ENCODE results near the gene KLRC1. TPM values are rescaled to one million over a fixed set of nuclear protein-coding genes. Genes with fewer than 3 reads are reported as not detected.

Gene KLRC1
- polyA plus RNA-seq, 2 of the 4 experiments (the other 2 are of a cell fraction): not detected

- H3K4me1 ChIP-seq: no peaks in the 10 kb centered on the region
- ChIA-PET CTCF (interaction anchor here (0.9 kb wide), 1 partner anchor 1078 kb away, joined by 3 read pairs; no protein-coding TSS in a partner anchor), POLR2A (no interaction called here)
- TF ChIP-seq HOXB5 (CRISPR knock-in tag; IDR thresholded peaks at IDR 0.05) (no peak), TFCP2L1 (CRISPR knock-in tag; IDR thresholded peaks at IDR 0.05) (no peak), CBX8 (IDR thresholded peaks at IDR 0.05) (no peak), JUN (IDR thresholded peaks at IDR 0.05) (no peak), FOSB (CRISPR knock-in tag; IDR thresholded peaks at IDR 0.05) (no peak), ZNF302 (CRISPR knock-in tag; IDR thresholded peaks at IDR 0.05) (no peak), RARB (CRISPR knock-in tag; IDR thresholded peaks at IDR 0.05) (no peak), EHF (CRISPR knock-in tag; IDR thresholded peaks at IDR 0.05) (no peak), HES2 (IDR thresholded peaks at IDR 0.05) (no peak), MAZ (IDR thresholded peaks at IDR 0.05; ENCODE audit: borderline replicate concordance, low read depth, low read length) (no peak)
- 4% methylated on average over 1 of the region's 1 CpG for WGBS (ENCODE audit: missing lambda C conversion rate)
- H3K4me2 ChIP-seq: no peak within 1 kb of the TSS
- no peak within 1 kb of the TSS for H3K27ac ChIP-seq
- peaks cover 5% of the 10 kb centered on the region; the same call in 1 of the 3 replicates for H3K9me3 ChIP-seq
- no peak within 1 kb of the TSS for H3K4me3 ChIP-seq
- DNase-seq (ENCODE audit: low read depth in 1 of 2, low spot score in 1 of 2) (no peak), ATAC-seq (no peak), FAIRE-seq (no peak)
These were observed 43.8 kb downstream of the KLRC1 start, which contains the start of gene KLRC4 for GRCh38 chr12:10409392-10409791. TSS of gene KLRC4 (minus strand) at chr12:10409757. CDS start at chr12:10409575, 182 bp downstream.

GRCh38 chr12:10408842-10409241, 44.3 kb downstream of the KLRC1 start:
- H3K4me1 ChIP-seq: no peaks in the 10 kb centered on the region
- no peak for TF ChIP-seq JUNB (IDR thresholded peaks at IDR 0.05)
- TF ChIP-seq NR3C1 (IDR thresholded peaks at IDR 0.05): no peak
- no peak for TF ChIP-seq CBX2 (IDR thresholded peaks at IDR 0.05; ENCODE audit: borderline replicate concordance, low read depth)
- TF ChIP-seq ZSCAN20 (CRISPR knock-in tag; IDR thresholded peaks at IDR 0.05): no peak
- ChIA-PET CTCF (interaction anchor here (0.9 kb wide), 1 partner anchor 1078 kb away, joined by 3 read pairs; no protein-coding TSS in a partner anchor), POLR2A (no interaction called here)
- H3K9me3 ChIP-seq: peaks cover 5% of the 10 kb centered on the region; the same call in 1 of the 3 replicates
- H3K4me2 ChIP-seq: no peak overlapping the region
- peak; percentile 13 for FAIRE-seq
- no peak for DNase-seq (ENCODE audit: low read depth in 1 of 2, low spot score in 1 of 2)
- no peak overlapping the region for H3K4me3 ChIP-seq
- 81% methylated on average over 3 of the region's 3 CpGs for WGBS (ENCODE audit: missing lambda C conversion rate)
- H3K27ac ChIP-seq: no peak overlapping the region
- no peak for ATAC-seq

GRCh38 chr12:10406725-10407124, 46.5 kb downstream of the KLRC1 start:
- POLR2A ChIA-PET: no interaction called here
- no peak overlapping the region for H3K27ac ChIP-seq

More at GRCh38 chr12:10406725-10407124, 46.5 kb downstream of the KLRC1 start:
- CTCF ChIA-PET: no interaction called here
- no peak for DNase-seq (ENCODE audit: low read depth in 1 of 2, low spot score in 1 of 2)
- Histone ChIP-seq H3K4me2 (no peak overlapping the region), H3K9me3 (peaks cover 5% of the 10 kb centered on the region; the same call in 1 of the 3 replicates), H3K4me1 (no peaks in the 10 kb centered on the region), H3K4me3 (no peak overlapping the region)
- FAIRE-seq: no peak
- ATAC-seq: no peak
- TF ChIP-seq TP53 (CRISPR knock-in tag; IDR thresholded peaks at IDR 0.05) (no peak), HMGXB4 (CRISPR knock-in tag; IDR thresholded peaks at IDR 0.05; ENCODE audit: borderline replicate concordance) (no peak), ZNF302 (CRISPR knock-in tag; IDR thresholded peaks at IDR 0.05) (no peak), JUN (IDR thresholded peaks at IDR 0.05) (no peak), KDM5A (IDR thresholded peaks at IDR 0.05) (no peak), HEYL (CRISPR knock-in tag; IDR thresholded peaks at IDR 0.05) (no peak), CTCF (IDR thresholded peaks at IDR 0.05) (no peak)
- WGBS (ENCODE audit: missing lambda C conversion rate): 82% methylated on average over 4 of the region's 4 CpGs
